WI38 (cell line): ENCODE results near the gene TMEM72.
A peak's percentile ranks its signal among the peaks of the same experiment; 100 is the strongest.

Experiments
- H3K4me3 ChIP-seq: 2 replicates; pipeline ENCODE4 v1.5.1; 2011; ENCODE audit warnings: low read depth, mild to moderate bottlenecking, control low read depth, low read length
- TF ChIP-seq, protein P1 (sequence below): IDR thresholded peaks from 2 replicates; pipeline ENCODE4 v1.5.1; 2012; ENCODE audit warnings: low read depth, mild to moderate bottlenecking, control low read depth, low read length

The TMEM72 gene

DNA sequence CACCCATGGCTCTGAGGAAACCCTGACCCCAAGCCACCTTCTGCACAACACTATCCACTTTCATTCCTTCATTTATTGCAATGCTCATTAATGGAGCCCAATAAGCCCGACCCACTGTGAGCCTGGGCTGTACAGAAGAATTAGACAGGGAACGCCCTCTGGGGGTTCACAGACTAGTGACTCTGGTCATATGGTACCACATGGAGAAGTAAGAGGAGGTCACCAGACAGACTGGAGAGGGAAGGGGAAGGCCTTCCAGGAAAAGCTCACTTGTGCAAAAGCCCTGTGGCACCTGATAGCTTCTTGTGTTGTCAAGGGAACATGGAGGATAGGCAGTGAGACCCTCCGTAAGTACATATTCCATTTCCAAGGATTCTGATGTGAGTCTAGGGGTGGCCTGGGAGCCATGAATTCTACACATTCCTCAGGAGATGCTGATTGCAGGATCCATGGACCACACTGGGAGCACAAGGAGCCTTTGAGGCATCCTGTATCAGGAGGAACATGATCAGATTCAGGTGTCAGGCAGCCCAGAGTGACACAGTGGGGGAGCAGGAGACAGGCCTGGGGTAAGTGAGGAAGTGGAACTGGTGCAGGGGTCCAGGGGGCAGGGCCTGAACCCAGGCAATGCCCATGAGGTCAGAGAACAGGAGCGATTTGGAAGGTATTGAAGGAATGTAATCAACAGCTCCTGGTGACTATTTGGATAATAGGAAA lies 19.9 kb downstream of the TMEM72 start:
- no peak overlapping the region for H3K4me3 ChIP-seq
- TF ChIP-seq, protein P1, sequence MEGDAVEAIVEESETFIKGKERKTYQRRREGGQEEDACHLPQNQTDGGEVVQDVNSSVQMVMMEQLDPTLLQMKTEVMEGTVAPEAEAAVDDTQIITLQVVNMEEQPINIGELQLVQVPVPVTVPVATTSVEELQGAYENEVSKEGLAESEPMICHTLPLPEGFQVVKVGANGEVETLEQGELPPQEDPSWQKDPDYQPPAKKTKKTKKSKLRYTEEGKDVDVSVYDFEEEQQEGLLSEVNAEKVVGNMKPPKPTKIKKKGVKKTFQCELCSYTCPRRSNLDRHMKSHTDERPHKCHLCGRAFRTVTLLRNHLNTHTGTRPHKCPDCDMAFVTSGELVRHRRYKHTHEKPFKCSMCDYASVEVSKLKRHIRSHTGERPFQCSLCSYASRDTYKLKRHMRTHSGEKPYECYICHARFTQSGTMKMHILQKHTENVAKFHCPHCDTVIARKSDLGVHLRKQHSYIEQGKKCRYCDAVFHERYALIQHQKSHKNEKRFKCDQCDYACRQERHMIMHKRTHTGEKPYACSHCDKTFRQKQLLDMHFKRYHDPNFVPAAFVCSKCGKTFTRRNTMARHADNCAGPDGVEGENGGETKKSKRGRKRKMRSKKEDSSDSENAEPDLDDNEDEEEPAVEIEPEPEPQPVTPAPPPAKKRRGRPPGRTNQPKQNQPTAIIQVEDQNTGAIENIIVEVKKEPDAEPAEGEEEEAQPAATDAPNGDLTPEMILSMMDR, result no peak

DNA sequence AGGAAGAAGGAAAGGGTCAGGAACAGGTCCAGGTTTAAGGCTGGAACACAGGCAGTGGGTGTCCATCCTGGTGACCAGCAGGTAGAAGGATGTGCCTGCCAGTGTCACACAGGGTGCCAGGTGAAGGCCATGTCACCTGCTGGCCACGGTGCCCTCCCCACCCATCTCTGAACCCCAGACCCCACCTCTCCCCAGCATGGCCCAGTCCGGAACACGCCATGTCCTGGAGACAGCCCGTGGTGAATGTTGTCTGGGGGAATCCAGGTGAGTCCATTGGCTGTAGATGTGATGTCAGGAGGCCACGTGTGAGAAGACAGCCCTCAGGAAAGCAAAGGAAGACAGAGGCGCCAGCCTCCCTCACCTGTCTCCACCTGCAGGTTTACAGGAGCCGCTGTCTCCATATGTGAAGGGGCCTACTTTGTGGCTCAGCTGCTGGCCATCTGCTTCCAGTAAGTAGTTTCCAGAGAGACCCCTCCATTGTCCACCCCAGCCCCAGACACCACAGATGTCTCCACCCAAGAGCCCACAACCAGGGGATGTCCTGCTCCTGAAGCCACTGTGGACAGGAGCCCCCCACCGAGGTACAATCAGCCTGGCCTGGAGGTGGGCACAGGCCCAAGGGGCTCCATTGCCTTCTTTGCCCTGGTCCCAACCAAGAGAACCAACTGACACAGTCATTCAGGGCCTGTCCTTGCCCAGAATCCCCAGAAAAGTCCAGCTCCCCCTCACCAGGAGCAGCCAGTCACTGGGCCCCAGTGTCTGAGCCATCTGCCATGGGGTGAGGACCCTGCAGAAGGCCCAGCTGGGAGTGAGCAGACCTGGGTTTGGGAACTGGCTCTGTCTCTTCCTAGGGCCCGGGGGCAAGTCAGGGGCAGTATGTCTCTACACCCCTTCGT lies 20.7 kb downstream of the TMEM72 start:
- TF ChIP-seq, protein P1, result no peak
- no peak overlapping the region for H3K4me3 ChIP-seq

DNA sequence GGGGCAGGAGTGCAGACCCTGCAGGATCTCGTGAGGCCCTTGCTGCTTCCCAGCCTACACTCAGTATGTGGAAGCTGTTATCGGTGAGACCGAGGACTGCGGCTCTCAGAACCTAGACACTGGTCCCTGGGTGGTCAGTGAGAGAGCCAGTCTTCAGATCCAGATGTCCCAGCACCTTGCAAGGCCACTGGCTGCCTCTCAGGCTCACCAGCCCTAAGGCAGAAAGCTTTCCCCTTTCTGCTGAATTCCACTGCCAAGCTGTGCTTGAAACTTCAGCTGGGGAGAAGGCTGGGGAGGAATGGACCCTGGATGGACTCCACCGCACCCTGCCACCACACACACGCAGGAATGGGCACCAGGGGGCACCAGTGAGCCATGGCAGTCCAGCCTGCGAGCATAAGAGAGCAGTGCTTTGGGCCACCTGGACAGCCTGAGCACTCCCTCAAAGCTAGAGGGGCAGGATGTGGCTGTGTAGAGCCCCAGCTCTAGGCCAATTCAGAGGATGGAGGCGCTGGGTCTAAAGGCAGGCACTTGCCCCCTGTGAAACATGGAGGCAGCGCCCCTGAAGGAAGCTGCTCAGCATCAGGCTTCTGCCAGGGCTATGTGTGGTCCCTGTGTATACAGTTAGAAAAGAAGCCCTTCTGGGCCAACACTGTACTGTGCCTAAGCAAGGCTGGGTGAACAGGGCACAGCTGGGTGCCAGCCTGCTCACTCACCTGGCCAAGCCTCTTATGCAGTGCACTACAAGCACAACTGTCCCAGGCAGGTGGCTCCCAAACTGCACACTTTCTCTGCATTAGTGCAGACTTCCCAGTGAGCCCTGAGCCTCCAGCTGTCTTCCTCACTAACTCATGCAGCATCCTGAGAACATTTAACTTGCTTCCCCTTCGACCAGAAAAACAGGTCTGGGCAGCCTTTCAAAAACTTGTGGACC lies 21.6 kb downstream of the TMEM72 start:
- TF ChIP-seq, protein P1, result peak; percentile 98
- H3K4me3 ChIP-seq, result no peak overlapping the region

DNA sequence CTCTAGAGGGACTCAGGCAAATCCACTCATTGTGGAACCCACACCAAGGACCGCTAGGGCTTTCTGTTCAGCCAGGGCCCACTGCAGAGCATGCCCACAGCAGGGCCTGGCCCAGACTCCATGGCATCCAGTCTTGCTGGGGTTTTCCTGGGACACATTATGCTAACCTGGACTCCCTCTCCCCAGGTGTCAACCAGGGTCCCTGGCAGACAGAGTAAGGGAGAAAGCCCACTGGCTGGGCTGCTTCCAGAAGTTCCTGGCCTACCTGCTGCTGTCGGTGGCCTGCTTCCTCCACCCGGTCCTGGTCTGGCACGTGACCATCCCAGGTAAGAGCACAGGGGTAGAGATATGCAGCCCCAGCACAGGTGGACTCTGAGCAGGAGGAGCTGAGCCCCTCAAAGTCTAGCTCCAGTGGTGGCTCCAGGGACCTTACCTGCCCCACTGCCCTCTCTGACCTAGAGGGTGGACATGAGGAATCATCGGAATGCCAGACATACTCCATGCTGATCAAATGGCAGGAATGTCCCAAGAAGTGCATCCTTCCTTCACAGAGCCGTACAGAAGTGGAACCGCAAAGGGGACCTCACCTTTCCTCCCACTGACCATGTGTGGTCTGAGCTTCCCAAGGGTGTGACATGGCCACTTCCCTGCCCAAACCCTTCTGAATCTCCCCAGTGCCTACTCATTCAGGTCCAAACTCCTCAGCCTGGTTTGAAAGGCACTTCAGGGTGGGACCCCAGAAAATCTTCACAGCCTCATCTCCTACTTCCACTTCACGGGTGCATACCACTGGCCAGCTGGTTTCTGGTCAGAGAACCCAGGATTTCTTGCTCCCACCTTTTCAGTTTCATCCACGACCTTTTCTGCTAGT lies 22.5 kb downstream of the TMEM72 start:
- H3K4me3 ChIP-seq, result no peak overlapping the region
- TF ChIP-seq, protein P1, result no peak

DNA sequence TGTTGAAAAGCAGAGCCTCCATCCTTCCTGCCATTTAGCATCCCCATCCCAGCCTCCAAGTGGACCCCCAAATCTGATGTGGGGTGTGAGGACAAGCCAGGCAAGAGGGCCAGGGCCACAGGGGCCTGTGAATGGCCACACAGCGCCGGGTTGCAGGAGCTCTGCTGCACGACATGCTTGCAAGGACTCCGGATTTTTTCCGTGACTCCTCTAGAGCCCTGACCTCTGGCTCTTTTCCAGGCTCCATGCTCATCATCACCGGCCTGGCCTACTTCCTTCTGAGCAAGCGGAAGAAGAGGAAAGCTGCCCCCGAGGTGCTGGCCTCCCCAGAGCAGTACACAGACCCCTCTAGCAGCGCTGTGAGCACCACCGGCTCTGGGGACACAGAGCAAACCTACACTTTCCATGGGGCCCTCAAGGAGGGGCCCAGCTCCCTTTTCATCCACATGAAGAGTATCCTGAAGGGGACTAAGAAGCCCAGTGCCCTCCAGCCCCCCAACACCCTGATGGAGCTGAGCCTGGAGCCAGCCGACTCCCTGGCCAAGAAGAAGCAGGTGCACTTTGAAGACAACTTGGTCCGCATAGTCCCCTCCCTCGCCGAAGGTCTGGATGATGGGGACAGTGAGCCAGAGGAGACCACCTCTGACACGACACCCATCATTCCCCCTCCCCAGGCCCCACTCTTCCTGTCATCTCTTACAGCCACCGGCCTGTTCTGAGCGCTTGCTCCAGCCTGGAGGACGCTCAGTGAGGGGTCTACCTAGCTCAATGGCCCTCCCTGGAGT lies 23.5 kb downstream of the TMEM72 start:
- TF ChIP-seq, protein P1, result no peak
- no peak overlapping the region for H3K4me3 ChIP-seq
